PC-9 (cell line): Measurements from ENCODE around the gene DHX32. TPM values are rescaled to one million over a fixed set of nuclear protein-coding genes. Genes with fewer than 3 reads are reported as not detected.

Experiments
- BruUV-seq: library from RNA; stranded (reverse); fragments of 400-500 nt; replicated peaks from 2 replicates; lab custom pipeline; 2021; lab: Mats Ljungman, UMichigan
- CTCF ChIA-PET: fragments of 300-600 bp; sonication (Branson Sonifier 250); formaldehyde crosslinking; loops from one replicate; lab custom pipeline; 2022; ENCODE audit warnings: antibody characterized with exemption; lab: Charles Lee
- POLR2A ChIA-PET: fragments of 300-600 bp; sonication (Branson Sonifier 250); formaldehyde crosslinking; loops from one replicate; lab custom pipeline; 2022; ENCODE audit warnings: antibody characterized with exemption; ENCODE audit not compliant: unreplicated experiment; lab: Charles Lee
- DNase-seq, 2 experiments: peaks; one replicate each; pipeline versions ENCODE4 v3.0.0 to v3.0.0-alpha.2; 2015 to 2022; ENCODE audit warnings: mixed read lengths in 1 of 2
- H2AFZ ChIP-seq: fragments of 200-600 bp; sonication (generic); 2 replicates; pipeline ENCODE4 v1.8.1; 2017; ENCODE audit warnings: antibody characterized with exemption
- H3F3A ChIP-seq: fragments of 200-600 bp; sonication (generic); 2 replicates; pipeline ENCODE4 v1.8.1; 2017; ENCODE audit warnings: antibody characterized with exemption, mild to moderate bottlenecking, low read depth; ENCODE audit not compliant: insufficient read depth
- H3K27ac ChIP-seq: fragments of 200-600 bp; sonication (generic); 2 replicates; pipeline ENCODE4 v1.6.1; 2016; ENCODE audit warnings: mixed run types
- H3K27me3 ChIP-seq: fragments of 200-600 bp; sonication (generic); 2 replicates; pipeline ENCODE4 v1.6.1; 2016; ENCODE audit warnings: low read depth, mixed run types; ENCODE audit not compliant: insufficient read depth
- H3K36me3 ChIP-seq: fragments of 200-600 bp; sonication (generic); 2 replicates; pipeline ENCODE4 v1.6.1; 2016; ENCODE audit warnings: low read depth, mixed run types
- H3K4me1 ChIP-seq: fragments of 200-600 bp; sonication (generic); replicated peaks from 2 replicates; pipeline ENCODE4 v1.6.1; 2016; ENCODE audit warnings: mixed run types; ENCODE audit not compliant: insufficient read depth
- H3K4me2 ChIP-seq: fragments of 200-600 bp; sonication (generic); 2 replicates; pipeline ENCODE4 v1.6.1; 2017; ENCODE audit warnings: mixed run types
- H3K4me3 ChIP-seq: fragments of 200-600 bp; sonication (generic); 2 replicates; pipeline ENCODE4 v1.6.1; 2016; ENCODE audit warnings: mixed run types
- H3K79me2 ChIP-seq: fragments of 200-600 bp; sonication (generic); 2 replicates; pipeline ENCODE4 v1.6.1; 2017; ENCODE audit warnings: low read depth, mixed run types
- H3K9me2 ChIP-seq: fragments of 200-600 bp; sonication (generic); 2 replicates; pipeline ENCODE4 v1.8.1; 2017; ENCODE audit warnings: mild to moderate bottlenecking; ENCODE audit not compliant: insufficient read depth
- H3K9me3 ChIP-seq: fragments of 200-600 bp; sonication (generic); 2 replicates; pipeline ENCODE4 v1.8.1; 2016; ENCODE audit warnings: low read depth; ENCODE audit not compliant: insufficient read depth
- H4K20me1 ChIP-seq: fragments of 200-600 bp; sonication (generic); 2 replicates; pipeline ENCODE4 v1.8.1; 2017; ENCODE audit not compliant: insufficient read depth
- CTCF ChIP-seq: fragments of 200-600 bp; sonication (generic); conservative IDR thresholded peaks from 2 replicates; pipeline ENCODE4 v1.6.1; 2017; ENCODE audit warnings: mixed run types, antibody characterized with exemption, mild to moderate bottlenecking, moderate library complexity
- EZH2 ChIP-seq: fragments of 200-600 bp; sonication (generic); IDR thresholded peaks from 2 replicates; pipeline ENCODE4 v1.8.0; 2017; ENCODE audit warnings: antibody characterized with exemption, low read depth
- intact Hi-C: fragments of 100-400 bp; cut with micrococcal nuclease; formaldehyde crosslinking; loops from one replicate; pipeline ENCODE4 v1.10.0; 2022; ENCODE audit not compliant: unreplicated experiment
- total RNA-seq: library from RNA; stranded (reverse); gene quantifications from 2 replicates; pipeline ENCODE4 v1.2.3, GENCODE V29; 2021

DHX32 gene
- total RNA-seq, 1 experiment from 2014 or later = 51.0 TPM

DNA sequence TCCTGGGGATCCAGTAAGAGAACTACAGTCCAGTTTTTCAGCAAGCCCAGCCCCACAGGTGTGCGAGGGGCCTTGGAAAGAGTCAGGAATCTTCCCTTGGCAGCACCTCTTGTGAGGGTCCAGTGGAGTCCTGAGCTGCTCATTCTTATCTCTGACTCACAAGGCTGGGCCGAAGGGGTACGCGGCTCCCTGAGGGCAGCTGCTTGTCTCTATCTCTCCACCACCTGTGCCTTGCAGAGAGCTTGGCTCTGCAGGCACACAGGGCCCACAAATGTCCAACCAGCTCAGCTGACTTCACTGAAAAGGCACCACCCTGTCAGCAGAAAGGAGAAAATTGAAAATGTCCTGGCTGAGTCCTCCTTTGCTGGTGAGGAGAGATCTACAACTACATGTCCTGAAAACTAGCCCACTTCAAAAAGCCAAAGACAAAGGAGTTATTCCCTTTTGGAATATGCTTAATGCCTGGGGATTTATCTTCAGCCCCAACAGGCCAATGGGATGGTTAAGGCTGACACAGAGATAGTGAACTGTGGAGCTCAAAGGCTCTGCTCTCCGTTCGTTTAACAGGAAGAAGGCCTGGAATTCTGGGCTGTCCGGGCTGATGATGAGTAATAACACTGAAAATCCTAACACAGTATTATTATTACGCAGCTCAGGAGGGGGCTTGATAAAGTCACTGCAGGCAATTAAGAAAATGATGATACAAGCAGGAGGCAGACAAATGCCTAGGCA, 81.5 kb downstream of the DHX32 start:
- DNase-seq = no peak
- Histone ChIP-seq H3K4me3 (no peak overlapping the region), H3F3A (no peaks in the 10 kb centered on the region), H3K4me2 (no peak overlapping the region), H3K4me1 (no peaks in the 10 kb centered on the region), H2AFZ (no peak overlapping the region), H3K9me2 (no peaks in the 10 kb centered on the region), H3K27ac (no peak overlapping the region), H3K27me3 (no peaks in the 10 kb centered on the region), H3K36me3 (no peaks in the 10 kb centered on the region), H4K20me1 (no peaks in the 10 kb centered on the region), H3K9me3 (no peaks in the 10 kb centered on the region), H3K79me2 (no peaks in the 10 kb centered on the region)
- TF ChIP-seq EZH2 (no peak), CTCF (no peak)
- POLR2A ChIA-PET = interaction anchor here (0.6 to 0.7 kb wide), 2 partner anchors 18 to 37 kb away, joined by 11 to 26 read pairs; no protein-coding TSS in a partner anchor
- CTCF ChIA-PET = no interaction called here
- intact Hi-C loops = no loop called here
- BruUV-seq = no TSS peak

- Histone ChIP-seq H3K4me1 (no peaks in the 10 kb centered on the region), H2AFZ (no peak overlapping the region), H3K36me3 (0 out of 2 replicates have a peak, but pooled peaks cover 3% of the 10 kb centered on the region), H3K4me3 (no peak overlapping the region), H3K79me2 (no peaks in the 10 kb centered on the region), H3K9me3 (no peaks in the 10 kb centered on the region), H3K9me2 (no peaks in the 10 kb centered on the region), H3K27ac (no peak overlapping the region), H4K20me1 (no peaks in the 10 kb centered on the region), H3K27me3 (no peaks in the 10 kb centered on the region), H3K4me2 (no peak overlapping the region), H3F3A (no peaks in the 10 kb centered on the region)
- no peak for TF ChIP-seq CTCF
- TF ChIP-seq EZH2 = no peak
- no peak for DNase-seq
- intact Hi-C loops = no loop called here
- POLR2A ChIA-PET = interaction anchor here (0.6 kb wide), 2 partner anchors 750 to 968 kb away, joined by 3 to 36 read pairs; no protein-coding TSS in a partner anchor
- BruUV-seq = no TSS peak
- CTCF ChIA-PET = no interaction called here
Observed at GRCh38 chr10:125797994-125798662, 83.0 kb downstream of the DHX32 start.

- H3K27ac ChIP-seq = no peak overlapping the region
- H3K36me3 ChIP-seq = 0 out of 2 replicates have a peak, but pooled peaks cover 3% of the 10 kb centered on the region
- H3K27me3 ChIP-seq = no peaks in the 10 kb centered on the region
- ChIA-PET POLR2A (interaction anchor here (0.5 to 0.6 kb wide), 2 partner anchors 13 to 750 kb away, joined by 7 to 36 read pairs; no protein-coding TSS in a partner anchor), CTCF (interaction anchor here (0.6 kb wide), 1 partner anchor 22 kb away, joined by 3 read pairs; no protein-coding TSS in a partner anchor)
- H3K9me3 ChIP-seq = no peaks in the 10 kb centered on the region
- no peaks in the 10 kb centered on the region for H3F3A ChIP-seq
- H4K20me1 ChIP-seq = no peaks in the 10 kb centered on the region
- TF ChIP-seq EZH2 = no peak
- TF ChIP-seq CTCF = no peak
- H2AFZ ChIP-seq = no peak overlapping the region
- H3K4me2 ChIP-seq = no peak overlapping the region
- BruUV-seq = no TSS peak
- no peak for DNase-seq
- no peaks in the 10 kb centered on the region for H3K79me2 ChIP-seq
- H3K9me2 ChIP-seq = no peaks in the 10 kb centered on the region
- H3K4me1 ChIP-seq = no peaks in the 10 kb centered on the region
- intact Hi-C loops = no loop called here
- H3K4me3 ChIP-seq = no peak overlapping the region
Observed at GRCh38 chr10:125797424-125797823, 83.7 kb downstream of the DHX32 start.
